Neural progenitor cell (in vitro differentiated cells): ENCODE results near the gene KIFC3. TPM values are rescaled to one million over a fixed set of nuclear protein-coding genes. Genes with fewer than 3 reads are reported as not detected.

ENCODE experiments used
- DNase-seq: peaks from one replicate; pipeline ENCODE4 v3.0.0-alpha.2; 2016; ENCODE audit warnings: low spot score
- H2AFZ ChIP-seq: fragments of 200-600 bp; sonication (generic); replicated peaks from 2 replicates; pipeline ENCODE4 v1.6.1; 2016; ENCODE audit warnings: antibody characterized with exemption
- H3F3A ChIP-seq: fragments of 200-600 bp; sonication (generic); 2 replicates; pipeline ENCODE4 v1.6.1; 2016; ENCODE audit warnings: antibody characterized with exemption, low read depth
- H3K27ac ChIP-seq: fragments of 200-600 bp; sonication (generic); 2 replicates; pipeline ENCODE4 v1.5.1; 2016; ENCODE audit warnings: mild to moderate bottlenecking
- H3K27me3 ChIP-seq: fragments of 200-600 bp; sonication (generic); 2 replicates; pipeline ENCODE4 v1.6.1; 2016; ENCODE audit warnings: mild to moderate bottlenecking, moderate library complexity
- H3K36me3 ChIP-seq: fragments of 200-600 bp; sonication (generic); 2 replicates; pipeline ENCODE4 v1.5.1; 2016
- H3K4me1 ChIP-seq: fragments of 200-600 bp; sonication (generic); 2 replicates; pipeline ENCODE4 v1.6.1; 2016; ENCODE audit warnings: mixed run types
- H3K4me2 ChIP-seq: fragments of 200-600 bp; sonication (generic); 2 replicates; pipeline ENCODE4 v1.6.1; 2016
- H3K4me3 ChIP-seq: fragments of 200-600 bp; sonication (generic); 2 replicates; pipeline ENCODE4 v1.5.1; 2016
- H3K79me2 ChIP-seq: fragments of 200-600 bp; sonication (generic); 2 replicates; pipeline ENCODE4 v1.6.1; 2016; ENCODE audit warnings: low read depth
- H3K9ac ChIP-seq: fragments of 200-600 bp; sonication (generic); 2 replicates; pipeline ENCODE4 v1.6.1; 2016
- H3K9me3 ChIP-seq: fragments of 200-600 bp; sonication (generic); 2 replicates; pipeline ENCODE4 v1.5.1; 2016; ENCODE audit warnings: low read depth
- H4K20me1 ChIP-seq: fragments of 200-600 bp; sonication (generic); 2 replicates; pipeline ENCODE4 v1.6.1; 2016; ENCODE audit warnings: low read depth
- H3K27ac Mint-ChIP-seq: 3 replicates; pipeline ENCODE4 v1.8.0; 2021; ENCODE audit warnings: mixed read lengths
- H3K27me3 Mint-ChIP-seq: 2 replicates; pipeline ENCODE4 v1.8.0; 2022; ENCODE audit warnings: low read depth, mild to moderate bottlenecking, inconsistent platforms, moderate library complexity, mixed read lengths; ENCODE audit not compliant: insufficient read depth
- H3K36me3 Mint-ChIP-seq: 3 replicates; pipeline ENCODE4 v1.8.0; 2021; ENCODE audit warnings: mixed read lengths
- H3K4me1 Mint-ChIP-seq: 3 replicates; pipeline ENCODE4 v1.8.0; 2021; ENCODE audit warnings: mixed read lengths
- H3K4me3 Mint-ChIP-seq: 3 replicates; pipeline ENCODE4 v1.8.0; 2021; ENCODE audit warnings: mild to moderate bottlenecking, moderate library complexity, mixed read lengths
- H3K9me3 Mint-ChIP-seq: 3 replicates; pipeline ENCODE4 v1.8.0; 2020; ENCODE audit warnings: mixed read lengths
- CTCF ChIP-seq: fragments of 200-600 bp; sonication (generic); IDR thresholded peaks from 2 replicates; pipeline ENCODE4 v1.5.1; 2017; ENCODE audit warnings: antibody characterized with exemption, mild to moderate bottlenecking
- EZH2 ChIP-seq: fragments of 200-600 bp; sonication (generic); IDR thresholded peaks from 2 replicates; pipeline ENCODE4 v1.6.1; 2017; ENCODE audit warnings: antibody characterized with exemption, mild to moderate bottlenecking, moderate library complexity
- EZH2phosphoT487 ChIP-seq: fragments of 200-600 bp; sonication (generic); IDR thresholded peaks from 2 replicates; pipeline ENCODE4 v1.6.1; 2017; ENCODE audit warnings: antibody characterized with exemption
- microRNA-seq: library from miRNA; unstranded; fragments of <30 nt; microRNA quantifications from one replicate; pipeline ENCODE4, GENCODE V29; 2016
- small RNA-seq: library from RNA; depleted of rRNA; stranded (forward); fragments of <200 nt; gene quantifications from one replicate; pipeline ENCODE3, GENCODE V24; 2015
- total RNA-seq: library from RNA; depleted of rRNA; stranded (reverse); fragments of >200 nt; gene quantifications from 2 replicates; pipeline ENCODE4 v1.2.3, GENCODE V29; 2015; ENCODE audit warnings: low replicate concordance

KIFC3 gene
- total RNA-seq, 1 donor from 2014 or later: 0.28 TPM

GRCh38 chr16:57709663-57710062, 92.6 kb downstream of the KIFC3 start:
- Mint-ChIP-seq H3K4me3 (no peak overlapping the region), H3K4me1 (no peaks in the 10 kb centered on the region), H3K27ac (no peak overlapping the region), H3K36me3 (no peaks in the 10 kb centered on the region), H3K27me3 (peaks cover 2% of the 10 kb centered on the region), H3K9me3 (no peaks in the 10 kb centered on the region)
- Histone ChIP-seq H4K20me1 (no peaks in the 10 kb centered on the region), H3K27ac (no peak overlapping the region), H3K9me3 (no peaks in the 10 kb centered on the region), H3K79me2 (no peaks in the 10 kb centered on the region), H3K4me2 (no peak overlapping the region), H3K27me3 (no peaks in the 10 kb centered on the region), H3K4me1 (no peaks in the 10 kb centered on the region), H3K36me3 (no peaks in the 10 kb centered on the region), H3K4me3 (no peak overlapping the region), H2AFZ (no peak overlapping the region), H3K9ac (no peak overlapping the region), H3F3A (no peaks in the 10 kb centered on the region)
- no peak for DNase-seq
- TF ChIP-seq EZH2phosphoT487: no peak
- no peak for TF ChIP-seq EZH2
- no peak for TF ChIP-seq CTCF

Small RNA genes lying within 50 kb of the gene (microRNA-seq; reads per million reads assigned to microRNA genes)
- not detected for gene MIR6772

Small RNA genes lying within 50 kb of the gene (small RNA-seq; reads per million reads assigned to genes)
- gene MIR6772: not detected
- not detected for gene RNU6-20P

Other genes with a start within 250 kb of the KIFC3 start
- 8.0 and 17.5 TPM in 2 replicates for gene ADGRG1, start 173.9 kb downstream of the KIFC3 start, total RNA-seq
- not detected in 2 replicates for gene ADGRG3, start 134.2 kb downstream of the KIFC3 start, total RNA-seq
- 0.41 and 0.84 TPM in 2 replicates for gene DRC7, start 107.7 kb downstream of the KIFC3 start, total RNA-seq
- gene KATNB1, start 66.7 kb downstream of the KIFC3 start, total RNA-seq: 33.5 and 48.2 TPM in 2 replicates
- gene CNGB1, start 168.6 kb upstream of the KIFC3 start, total RNA-seq: not detected in 2 replicates
- gene ZNF319, start 198.2 kb upstream of the KIFC3 start, total RNA-seq: 1.4 and 5.5 TPM in 2 replicates
- gene USB1, start 198.9 kb upstream of the KIFC3 start, total RNA-seq: 14.9 and 24.5 TPM in 2 replicates
- gene MMP15, start 223.3 kb upstream of the KIFC3 start, total RNA-seq: 7.2 and 26.0 TPM in 2 replicates